HCT116 (cell line): ENCODE data around the gene GPAT3. TPM values are rescaled to one million over a fixed set of nuclear protein-coding genes. Genes with fewer than 3 reads are reported as not detected.

ENCODE experiments used
- ATAC-seq: fragments of 200-7000 bp; cut with Tn5 transposase; 2 replicates; pipeline ENCODE4 v1.9.1; 2020; ENCODE audit warnings: mild to moderate bottlenecking, moderate library complexity
- BruUV-seq: library from RNA; stranded (reverse); fragments of 400-500 nt; replicated peaks from 2 replicates; lab custom pipeline; 2021; lab: Mats Ljungman, UMichigan
- CTCF ChIA-PET: fragments of 300-600 bp; sonication (Branson Sonifier 250); formaldehyde crosslinking; loops from one replicate; lab custom pipeline; 2021; ENCODE audit warnings: antibody characterized with exemption; lab: Charles Lee
- POLR2A ChIA-PET: fragments of 300-600, 350-600 bp; sonication (Branson Sonifier 250); formaldehyde crosslinking; loops from one replicate; lab custom pipeline; 2021; ENCODE audit warnings: antibody characterized with exemption; lab: Charles Lee
- RAD21 ChIA-PET, 2 experiments: fragments of 300-600 bp; sonication (Branson Sonifier 250); formaldehyde crosslinking; loops; one replicate each; lab custom pipeline; 2023; ENCODE audit warnings: low total read pairs in 2 of 2; ENCODE audit not compliant: uncharacterized antibody in 2 of 2, unreplicated experiment in 2 of 2, low non-redundant PET in 1 of 2; lab: Charles Lee
- DNase-seq: peaks from one replicate; pipeline ENCODE4 v3.0.0-alpha.2; 2010; ENCODE audit warnings: low read depth, low spot score
- H2AFZ ChIP-seq: fragments of 200-600 bp; shearing (Covaris generic), sonication (generic); 2 replicates; pipeline ENCODE4 v1.6.1; 2017; ENCODE audit warnings: low read depth, mixed run types, mixed read lengths, antibody characterized with exemption, low read length; ENCODE audit not compliant: poor library complexity, severe bottlenecking
- H3K27ac ChIP-seq: 2 replicates; pipeline ENCODE4 v1.5.1; 2012; ENCODE audit warnings: low read depth, low read length
- H3K27me3 ChIP-seq: fragments of 200-600 bp; sonication (generic); 2 replicates; pipeline ENCODE4 v1.6.1; 2016; ENCODE audit warnings: mixed run types, low read length, mixed read lengths; ENCODE audit not compliant: insufficient read depth
- H3K36me3 ChIP-seq, 2 experiments: fragments of 200-500 bp in 1 of 2; fragments of 200-600 bp in 1 of 2; sonication (Bioruptor generic) in 1 of 2; sonication (generic) in 1 of 2; 2 replicates each; pipeline versions ENCODE4 v1.5.1 to v1.6.1; 2014 to 2016; ENCODE audit warnings: low read length in 2 of 2, inconsistent platforms in 1 of 2, mixed read lengths in 1 of 2, mixed run types in 1 of 2; ENCODE audit not compliant: insufficient read depth in 2 of 2, control insufficient read depth in 1 of 2
- H3K4me1 ChIP-seq, 2 experiments: fragments of 200-600 bp in 1 of 2; sonication (generic) in 1 of 2; 2 replicates each; pipeline versions ENCODE4 v1.5.1 to v1.6.1; 2012 to 2017; ENCODE audit warnings: low read length in 2 of 2, inconsistent platforms in 1 of 2, mild to moderate bottlenecking in 1 of 2, mixed read lengths in 1 of 2, mixed run types in 1 of 2, moderate library complexity in 1 of 2; ENCODE audit not compliant: insufficient read depth in 2 of 2, control insufficient read depth in 1 of 2
- H3K4me2 ChIP-seq: fragments of 200-600 bp; sonication (generic); 2 replicates; pipeline ENCODE4 v1.6.1; 2017; ENCODE audit warnings: mixed run types, low read length, mixed read lengths
- H3K4me3 ChIP-seq, 2 experiments: fragments of 200-600 bp in 1 of 2; sonication (generic) in 1 of 2; replicated peaks in 1 of 2; 2 replicates each; pipeline ENCODE4 v1.5.1; 2011 to 2016; ENCODE audit warnings: low read length in 2 of 2, control low read depth in 1 of 2, low read depth in 1 of 2, mild to moderate bottlenecking in 1 of 2, mixed read lengths in 1 of 2, mixed run types in 1 of 2
- H3K79me2 ChIP-seq: fragments of 200-600 bp; sonication (generic); 2 replicates; pipeline ENCODE4 v1.6.1; 2017; ENCODE audit warnings: mild to moderate bottlenecking, mixed run types, low read length, moderate library complexity, mixed read lengths; ENCODE audit not compliant: insufficient read depth
- H3K9ac ChIP-seq: fragments of 200-600 bp; sonication (generic); 2 replicates; pipeline ENCODE4 v1.6.1; 2016; ENCODE audit warnings: low read length, mixed read lengths
- H3K9me2 ChIP-seq: fragments of 200-600 bp; sonication (generic), shearing (Covaris generic); 2 replicates; pipeline ENCODE4 v1.6.1; 2017; ENCODE audit warnings: mixed run types, mild to moderate bottlenecking, moderate library complexity; ENCODE audit not compliant: insufficient read depth
- H3K9me3 ChIP-seq, 2 experiments: fragments of 200-500 bp in 1 of 2; fragments of 200-600 bp in 1 of 2; sonication (Bioruptor generic) in 1 of 2; sonication (generic) in 1 of 2; 2 replicates each; pipeline ENCODE4 v1.6.1; 2014 to 2017; ENCODE audit warnings: low read length in 2 of 2, mixed read lengths in 2 of 2, inconsistent platforms in 1 of 2, low read depth in 1 of 2, mild to moderate bottlenecking in 1 of 2, mixed run types in 1 of 2, moderate library complexity in 1 of 2; ENCODE audit not compliant: control insufficient read depth in 1 of 2, insufficient read depth in 1 of 2
- H4K20me1 ChIP-seq: fragments of 200-600 bp; sonication (generic), shearing (Covaris generic); 2 replicates; pipeline ENCODE4 v1.6.1; 2017; ENCODE audit warnings: mixed run types, mild to moderate bottlenecking, moderate library complexity; ENCODE audit not compliant: insufficient read depth
- CEBPB ChIP-seq: IDR thresholded peaks from 2 replicates; pipeline ENCODE4 v1.6.1; 2012; ENCODE audit warnings: low read depth
- EGR1 ChIP-seq: IDR thresholded peaks from 2 replicates; pipeline ENCODE4 v1.6.1; 2012; ENCODE audit warnings: low read depth
- EZH2 ChIP-seq: fragments of 200-600 bp; sonication (generic); IDR thresholded peaks from 2 replicates; pipeline ENCODE4 v1.6.1; 2017; ENCODE audit warnings: antibody characterized with exemption, mixed run types
- EZH2phosphoT487 ChIP-seq: fragments of 200-600 bp; IDR thresholded peaks from 2 replicates; pipeline ENCODE4 v1.6.1; 2018; ENCODE audit warnings: antibody characterized with exemption, borderline replicate concordance
- JUND ChIP-seq: IDR thresholded peaks from 2 replicates; pipeline ENCODE4 v1.6.1; 2012
- POLR2AphosphoS5 ChIP-seq: IDR thresholded peaks from 2 replicates; pipeline ENCODE4 v1.6.1; 2011; ENCODE audit warnings: mild to moderate bottlenecking, low read depth, low read length, moderate library complexity
- RAD21 ChIP-seq: IDR thresholded peaks from 2 replicates; pipeline ENCODE4 v1.6.1; 2012; ENCODE audit warnings: low read depth, mild to moderate bottlenecking
- SIN3A ChIP-seq: IDR thresholded peaks from 2 replicates; pipeline ENCODE4 v1.6.1; 2012; ENCODE audit warnings: low read depth
- SP1 ChIP-seq: IDR thresholded peaks from 2 replicates; pipeline ENCODE4 v1.6.1; 2012; ENCODE audit warnings: low read depth
- TCF7L2 ChIP-seq: IDR thresholded peaks from 2 replicates; pipeline ENCODE4 v1.7.0; 2011; ENCODE audit warnings: borderline replicate concordance, inconsistent platforms; ENCODE audit not compliant: insufficient read depth, insufficient read length; ENCODE audit errors: extremely low read depth
- ZBTB33 ChIP-seq: IDR thresholded peaks from 2 replicates; pipeline ENCODE4 v1.6.1; 2011; ENCODE audit warnings: mild to moderate bottlenecking, low read length, moderate library complexity; ENCODE audit not compliant: insufficient replicate concordance; ENCODE audit errors: extremely low read depth
- ZFX ChIP-seq: fragments of 450-650 bp; IDR thresholded peaks from 2 replicates; pipeline ENCODE4 v1.6.1; 2017
- ZNF274 ChIP-seq: fragments of 200-500 bp; sonication (Bioruptor generic); IDR thresholded peaks from 2 replicates; pipeline ENCODE4 v1.6.1; 2014; ENCODE audit warnings: mild to moderate bottlenecking, low read depth, low read length, inconsistent platforms
- intact Hi-C: fragments of 100-400 bp; cut with micrococcal nuclease; formaldehyde crosslinking; loops from 2 replicates; pipeline ENCODE4 v1.10.0; 2022
- total RNA-seq: library from RNA; stranded (reverse); gene quantifications from one replicate; pipeline ENCODE4 v1.2.1, GENCODE V29; 2021; ENCODE audit not compliant: unreplicated experiment
- TF ChIP-seq, protein P1 (sequence below), 3 experiments: fragments of 200-600 bp in 1 of 3; sonication (generic) in 1 of 3; IDR thresholded peaks in 2 of 3; conservative IDR thresholded peaks in 1 of 3; 2 replicates each; pipeline ENCODE4 v1.5.1; 2012 to 2017; ENCODE audit warnings: low read depth in 2 of 3, low read length in 2 of 3, antibody characterized with exemption in 1 of 3, borderline replicate concordance in 1 of 3, control low read depth in 1 of 3, mild to moderate bottlenecking in 1 of 3, mixed read lengths in 1 of 3, mixed run types in 1 of 3, moderate library complexity in 1 of 3; ENCODE audit not compliant: insufficient read depth in 1 of 3

The GPAT3 gene
- total RNA-seq, 1 experiment from 2014 or later: 36.7 TPM

GRCh38 chr4:83616252-83616651, 80.3 kb downstream of the GPAT3 start (continued):
- TF ChIP-seq ZNF274: no peak
- TF ChIP-seq EGR1: no peak
- TF ChIP-seq POLR2AphosphoS5: no peak
- no peak for TF ChIP-seq CEBPB
- TF ChIP-seq, protein P1, sequence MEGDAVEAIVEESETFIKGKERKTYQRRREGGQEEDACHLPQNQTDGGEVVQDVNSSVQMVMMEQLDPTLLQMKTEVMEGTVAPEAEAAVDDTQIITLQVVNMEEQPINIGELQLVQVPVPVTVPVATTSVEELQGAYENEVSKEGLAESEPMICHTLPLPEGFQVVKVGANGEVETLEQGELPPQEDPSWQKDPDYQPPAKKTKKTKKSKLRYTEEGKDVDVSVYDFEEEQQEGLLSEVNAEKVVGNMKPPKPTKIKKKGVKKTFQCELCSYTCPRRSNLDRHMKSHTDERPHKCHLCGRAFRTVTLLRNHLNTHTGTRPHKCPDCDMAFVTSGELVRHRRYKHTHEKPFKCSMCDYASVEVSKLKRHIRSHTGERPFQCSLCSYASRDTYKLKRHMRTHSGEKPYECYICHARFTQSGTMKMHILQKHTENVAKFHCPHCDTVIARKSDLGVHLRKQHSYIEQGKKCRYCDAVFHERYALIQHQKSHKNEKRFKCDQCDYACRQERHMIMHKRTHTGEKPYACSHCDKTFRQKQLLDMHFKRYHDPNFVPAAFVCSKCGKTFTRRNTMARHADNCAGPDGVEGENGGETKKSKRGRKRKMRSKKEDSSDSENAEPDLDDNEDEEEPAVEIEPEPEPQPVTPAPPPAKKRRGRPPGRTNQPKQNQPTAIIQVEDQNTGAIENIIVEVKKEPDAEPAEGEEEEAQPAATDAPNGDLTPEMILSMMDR (IDR thresholded peaks at IDR 0.05 in 2 of 3, conservative IDR thresholded peaks at IDR 0.05 in 1 of 3; ENCODE audit: borderline replicate concordance in 1 of 3, insufficient read depth in 1 of 3, low read depth in 2 of 3, low read length in 2 of 3): no peak
- TF ChIP-seq ZFX: no peak

- ATAC-seq (no peak), DNase-seq (no peak)
- no peaks in the 10 kb centered on the region for H3K9me2 ChIP-seq
- TF ChIP-seq ZBTB33: no peak
- no peak for TF ChIP-seq RAD21
- TF ChIP-seq, protein P1 (IDR thresholded peaks at IDR 0.05 in 2 of 3, conservative IDR thresholded peaks at IDR 0.05 in 1 of 3; ENCODE audit: borderline replicate concordance in 1 of 3, insufficient read depth in 1 of 3, low read depth in 2 of 3, low read length in 2 of 3): no peak
- TF ChIP-seq TCF7L2: no peak
- TF ChIP-seq SP1: no peak
- no peak for TF ChIP-seq EZH2phosphoT487
- no peak for TF ChIP-seq EZH2
- TF ChIP-seq JUND: no peak
- no peak for TF ChIP-seq SIN3A
- TF ChIP-seq CEBPB: no peak
- no peaks in the 10 kb centered on the region for H4K20me1 ChIP-seq
- H3K9me3 ChIP-seq: peaks cover 3 to 10% of the 10 kb centered on the region in 2 experiments; a peak in 3 of 4 replicates
- intact Hi-C loops: no loop called here
- RAD21 ChIA-PET: no interaction called here
- no peak overlapping the region for H3K9ac ChIP-seq
- H3K4me2 ChIP-seq: peak overlapping the region; percentile 63; the same call in 1 of the 2 replicates
- H3K27me3 ChIP-seq: no peaks in the 10 kb centered on the region
- BruUV-seq: no TSS peak
- no peak overlapping the region for H3K4me3 ChIP-seq
- no peaks in the 10 kb centered on the region for H3K36me3 ChIP-seq
- CTCF ChIA-PET: interaction anchor here (0.8 kb wide), 1 partner anchor 26 kb away, joined by 3 read pairs; no protein-coding TSS in a partner anchor
- H3K79me2 ChIP-seq: no peaks in the 10 kb centered on the region
- peak overlapping the region; percentile 57 for H2AFZ ChIP-seq
- POLR2A ChIA-PET: no interaction called here
- H3K4me1 ChIP-seq: peaks cover 22 to 27% of the 10 kb centered on the region in 2 experiments
- peak overlapping the region; percentile 5; the same call in 1 of the 2 replicates for H3K27ac ChIP-seq
These were observed 81.6 kb downstream of the GPAT3 start for GRCh38 chr4:83617371-83618035.
